ENCODE results near the gene MYT1.

MYT1 gene

GRCh38 chr20:64140061-64140931 is 24.0 kb upstream of the MYT1 start:
- no peak for DNase-seq

GRCh38 chr20:64140956-64141355 is 23.3 kb upstream of the MYT1 start:
- no peak for DNase-seq

GRCh38 chr20:64142590-64142989 is 21.7 kb upstream of the MYT1 start:
- DNase-seq: no peak

GRCh38 chr20:64143018-64143801 is 21.0 kb upstream of the MYT1 start:
- DNase-seq: no peak

- DNase-seq: no peak
Measured at GRCh38 chr20:64144144-64144912, 19.9 kb upstream of the MYT1 start.

GRCh38 chr20:64145458-64146300 is 18.6 kb upstream of the MYT1 start:
- no peak for DNase-seq

GRCh38 chr20:64146301-64146935 is 17.8 kb upstream of the MYT1 start:
- no peak for DNase-seq

- no peak for DNase-seq
Measured at GRCh38 chr20:64146936-64147477, 17.2 kb upstream of the MYT1 start.

- no peak for DNase-seq
Measured at GRCh38 chr20:64148581-64148980, 15.7 kb upstream of the MYT1 start.

- DNase-seq: no peak
Measured at GRCh38 chr20:64149141-64149540, 15.1 kb upstream of the MYT1 start.

GRCh38 chr20:64149809-64150560 is 14.3 kb upstream of the MYT1 start:
- DNase-seq: no peak

- DNase-seq: no peak
Measured at GRCh38 chr20:64150756-64151632, 13.3 kb upstream of the MYT1 start.

- DNase-seq: no peak
Measured at GRCh38 chr20:64151633-64152530, 12.4 kb upstream of the MYT1 start.

- DNase-seq: no peak
Measured at GRCh38 chr20:64152906-64153305, 11.3 kb upstream of the MYT1 start.

- DNase-seq: no peak
Measured at GRCh38 chr20:64153410-64153809, 10.8 kb upstream of the MYT1 start.

GRCh38 chr20:64153861-64154589 is 10.2 kb upstream of the MYT1 start:
- no peak for DNase-seq

- no peak for DNase-seq
Measured at GRCh38 chr20:64154590-64155257, 9.5 kb upstream of the MYT1 start.
